HG02623 (cell line): ENCODE results near the gene RBM10.

Source experiments
- ATAC-seq: cut with Tn5 transposase; IDR thresholded peaks from one replicate; pipeline ENCODE4 v1.9.1; 2021; ENCODE audit warnings: moderate library complexity; ENCODE audit not compliant: unreplicated experiment

The RBM10 gene

DNA sequence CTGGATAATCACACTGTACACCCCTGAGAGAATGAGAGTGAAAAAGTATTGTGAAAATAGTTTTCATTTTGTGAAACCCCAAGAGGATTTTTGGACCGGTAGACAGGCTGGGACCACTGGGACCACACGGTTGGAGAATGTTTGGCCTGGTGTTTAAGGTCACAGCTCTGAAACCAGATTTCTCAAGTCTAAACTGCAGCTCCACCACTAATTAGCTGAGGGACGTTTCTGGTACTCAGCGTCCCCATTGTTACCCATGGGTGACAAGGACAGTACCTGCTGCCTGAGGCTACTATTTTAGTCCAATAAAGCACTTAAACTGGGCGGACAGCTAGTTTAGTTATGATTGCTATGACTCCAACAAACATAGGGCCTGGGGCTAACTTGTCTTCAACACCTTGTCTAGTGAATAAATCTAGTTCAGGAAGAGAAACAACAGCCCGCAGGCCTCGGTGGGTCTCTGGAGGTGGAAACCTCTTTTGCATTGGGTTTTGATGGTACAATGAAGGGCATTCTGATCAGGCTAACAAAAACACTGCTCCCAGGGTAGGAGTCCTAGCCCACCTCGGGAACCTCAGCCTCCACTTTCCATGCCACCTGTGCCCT, 87.3 kb downstream of the RBM10 start:
- no peak for ATAC-seq

DNA sequence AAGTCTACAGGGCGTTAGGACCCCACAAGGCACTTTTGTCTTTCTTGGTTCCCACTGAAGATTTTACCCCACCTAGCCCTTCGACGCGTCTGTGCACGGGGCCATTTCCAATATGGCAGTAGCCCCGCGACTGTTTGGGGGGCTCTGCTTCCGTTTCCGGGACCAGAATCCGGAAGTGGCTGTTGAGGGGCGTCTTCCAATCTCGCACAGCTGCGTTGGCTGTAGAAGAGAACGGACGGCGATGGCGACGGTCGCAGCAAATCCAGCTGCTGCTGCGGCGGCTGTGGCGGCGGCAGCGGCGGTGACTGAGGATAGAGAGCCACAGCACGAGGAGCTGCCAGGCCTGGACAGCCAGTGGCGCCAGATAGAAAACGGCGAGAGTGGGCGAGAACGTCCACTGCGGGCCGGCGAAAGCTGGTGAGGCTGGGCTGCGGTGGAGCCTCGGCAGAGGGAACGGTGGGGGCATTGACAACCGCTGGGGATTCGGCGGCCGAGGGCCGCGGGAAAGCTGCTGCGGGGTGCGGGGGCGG, 87.8 kb downstream of the RBM10 start, which contains the start of gene USP11:
TSS of gene USP11 (plus strand) at position 207 of the 530 bp plus-strand sequence. CDS start at position 242, 35 bp downstream.
- ATAC-seq = peak; percentile 8

DNA sequence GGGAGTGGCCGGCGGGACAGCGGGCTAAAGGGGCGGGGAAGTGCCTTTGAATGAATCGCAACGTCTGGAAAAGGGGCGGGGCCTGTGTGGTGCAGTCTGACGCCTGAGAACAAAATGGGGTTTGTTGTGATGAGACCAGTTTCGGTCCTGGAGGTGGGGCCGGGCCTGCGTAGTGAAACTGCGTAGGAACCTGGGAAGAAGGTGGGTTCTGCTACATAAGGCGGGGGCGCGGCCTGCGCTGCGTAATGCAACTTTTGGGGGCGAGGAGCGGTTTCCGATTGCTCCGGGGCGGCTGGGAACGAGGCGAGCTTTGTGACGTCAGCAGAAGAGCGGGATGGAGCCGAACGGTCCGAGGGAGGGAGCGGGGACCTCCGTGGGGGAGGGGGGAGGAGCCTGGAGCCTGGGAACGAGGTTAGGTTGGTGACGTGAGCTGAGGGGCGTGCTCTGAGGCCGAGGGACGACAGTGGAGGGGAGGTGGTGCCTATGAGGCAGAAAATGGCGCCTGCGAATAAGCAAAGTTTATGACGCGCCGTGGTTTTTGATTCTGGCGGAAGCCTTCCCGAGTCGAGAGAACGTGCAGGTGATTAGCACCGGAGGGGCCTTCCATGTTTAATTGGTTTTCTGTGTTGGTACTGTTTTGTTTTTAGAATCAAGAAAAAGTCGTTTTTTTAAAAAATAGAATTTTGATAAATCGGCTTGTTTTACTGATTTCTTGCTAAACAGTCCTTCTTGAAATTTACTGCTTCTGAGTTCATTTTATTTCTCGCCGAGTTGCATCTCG, 88.5 kb downstream of the RBM10 start:
- peak; percentile 87 for ATAC-seq

DNA sequence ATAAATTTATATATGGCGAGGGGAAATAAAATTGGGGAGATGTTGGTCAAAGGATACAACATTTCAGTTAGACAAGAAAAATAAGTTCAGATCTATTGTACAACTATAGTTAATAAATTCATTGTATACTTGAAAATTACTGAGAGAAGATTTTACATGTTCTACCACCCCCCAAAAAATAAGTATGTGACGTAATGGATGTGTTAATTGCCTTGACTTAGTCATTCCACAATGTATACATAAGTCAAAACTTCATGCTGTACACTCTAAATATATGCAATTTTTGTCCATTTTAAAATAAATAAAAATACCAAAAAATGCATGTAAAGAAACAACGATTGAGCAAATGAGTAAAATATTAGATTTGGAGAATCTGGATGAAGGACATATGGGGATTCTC, 89.6 kb downstream of the RBM10 start:
- no peak for ATAC-seq

DNA sequence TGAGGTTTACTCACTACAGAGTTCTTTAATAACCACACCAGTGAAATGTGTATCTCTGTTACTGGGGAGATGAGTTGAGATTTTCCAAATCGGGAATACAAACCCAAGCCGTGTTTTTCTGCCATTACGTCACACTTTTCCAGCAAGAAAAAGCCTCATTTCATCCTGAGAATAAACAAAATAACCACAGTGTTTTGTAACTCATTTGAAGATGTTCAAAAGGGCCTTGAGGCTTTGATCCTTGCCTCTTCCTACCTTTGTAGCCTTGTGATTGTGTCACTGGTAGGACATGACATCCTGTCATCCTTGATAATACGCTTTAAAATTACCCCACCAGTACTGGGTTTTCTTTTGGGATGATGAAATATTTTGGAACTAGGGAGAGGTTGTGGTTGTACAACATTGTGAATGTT, 90.7 kb downstream of the RBM10 start:
- ATAC-seq = no peak
